HepG2 (cell line): ENCODE results near the gene SLC9C2. TPM values are rescaled to one million over a fixed set of nuclear protein-coding genes. Genes with fewer than 3 reads are reported as not detected.

Experiments
- NFE2L2 ChIP-seq: fragments of 150-350 bp; IDR thresholded peaks from 2 replicates; pipeline ENCODE4 v1.6.1; 2014; ENCODE audit warnings: low read length
- NR2F6 ChIP-seq, 2 experiments: IDR thresholded peaks; 2 replicates each; pipeline ENCODE4 v1.6.1; 2016; ENCODE audit warnings: antibody characterized with exemption in 1 of 2, mild to moderate bottlenecking in 1 of 2
- SATB2 ChIP-seq: sonication (generic); formaldehyde crosslinking; IDR thresholded peaks from 2 replicates; pipeline ENCODE4 v1.5.0; 2020; ENCODE audit warnings: missing genetic modification reagents
- ZBTB38 ChIP-seq: sonication (generic); formaldehyde crosslinking; IDR thresholded peaks from 2 replicates; pipeline ENCODE4 v1.5.1; 2020; ENCODE audit warnings: mild to moderate bottlenecking, missing genetic modification reagents
- ZFP62 ChIP-seq: sonication (generic); formaldehyde crosslinking; IDR thresholded peaks from 2 replicates; pipeline ENCODE4 v1.4.0; 2020; ENCODE audit warnings: missing genetic modification reagents
- ZNF143 ChIP-seq: sonication (generic); formaldehyde crosslinking; IDR thresholded peaks from 2 replicates; pipeline ENCODE4 v1.4.0; 2020; ENCODE audit warnings: missing genetic modification reagents
- ZNF256 ChIP-seq: sonication (generic); formaldehyde crosslinking; conservative IDR thresholded peaks from 2 replicates; pipeline ENCODE4 v1.4.0; 2020; ENCODE audit warnings: missing genetic modification reagents
- ZNF33A ChIP-seq: sonication (generic); formaldehyde crosslinking; IDR thresholded peaks from 2 replicates; pipeline ENCODE4 v1.5.1; 2020; ENCODE audit warnings: missing genetic modification reagents, mild to moderate bottlenecking, moderate library complexity, borderline replicate concordance
- ZNF451 ChIP-seq: sonication (generic); formaldehyde crosslinking; IDR thresholded peaks from 2 replicates; pipeline ENCODE4 v1.5.0; 2020; ENCODE audit warnings: mild to moderate bottlenecking, missing genetic modification reagents
- ZNF614 ChIP-seq: IDR thresholded peaks from 2 replicates; pipeline ENCODE4 v1.6.1; 2018; ENCODE audit warnings: missing biosample characterization, missing genetic modification reagents, inconsistent platforms, borderline replicate concordance
- ZNF747 ChIP-seq: sonication (generic); formaldehyde crosslinking; IDR thresholded peaks from 2 replicates; pipeline ENCODE4 v1.8.1; 2023; ENCODE audit warnings: missing genetic modification reagents, mild to moderate bottlenecking, borderline replicate concordance
- polyA plus RNA-seq, 8 experiments: library from polyadenylated mRNA; depleted of rRNA in 3 of 8; stranded (reverse) in 7 of 8; unstranded in 1 of 8; fragments of >200 nt; fragmentation: Illumina TruSeq in 4 of 8; extraction: Trizol in 4 of 8; gene quantifications; 2 replicates each; pipeline versions ENCODE4 v1.2.1 to v1.2.3, GENCODE V29; 2011 to 2016; ENCODE audit warnings: low read depth in 4 of 8, missing spikeins in 1 of 8, mixed read lengths in 1 of 8; ENCODE audit not compliant: insufficient read depth in 1 of 8
- total RNA-seq, 5 experiments: library from RNA; depleted of rRNA; stranded (reverse); fragments of >200 nt; fragmentation: Illumina TruSeq; extraction: Trizol; gene quantifications; 2 replicates each; pipeline ENCODE4 v1.2.3, GENCODE V29; 2016; ENCODE audit warnings: low read depth in 1 of 5
- TF ChIP-seq, protein P1 (sequence below): IDR thresholded peaks from 2 replicates; pipeline ENCODE4 v1.6.1; 2016; ENCODE audit warnings: mild to moderate bottlenecking, missing biosample characterization, missing genetic modification reagents
- TF ChIP-seq, protein P2 (sequence below): sonication (generic); formaldehyde crosslinking; IDR thresholded peaks from 2 replicates; pipeline ENCODE4 v1.9.0; 2021; ENCODE audit warnings: missing genetic modification reagents, mild to moderate bottlenecking, borderline replicate concordance
- TF ChIP-seq, protein P3 (sequence below): sonication (generic); formaldehyde crosslinking; IDR thresholded peaks from 2 replicates; pipeline ENCODE4 v1.8.1; 2023; ENCODE audit warnings: missing genetic modification reagents, mild to moderate bottlenecking, borderline replicate concordance
- TF ChIP-seq, protein P4 (sequence below): sonication (generic); formaldehyde crosslinking; IDR thresholded peaks from 2 replicates; pipeline ENCODE4 v1.4.0; 2020; ENCODE audit warnings: low read depth, mild to moderate bottlenecking, missing genetic modification reagents
- TF ChIP-seq, protein P5 (sequence below): sonication (generic); formaldehyde crosslinking; IDR thresholded peaks from 2 replicates; pipeline ENCODE4 v1.5.0; 2020; ENCODE audit warnings: missing genetic modification reagents
- TF ChIP-seq, protein P6 (sequence below): sonication (generic); formaldehyde crosslinking; IDR thresholded peaks from 2 replicates; pipeline ENCODE4 v1.5.0; 2020; ENCODE audit warnings: mild to moderate bottlenecking, missing genetic modification reagents, borderline replicate concordance

The SLC9C2 gene
- total and polyA plus RNA-seq, 2 of the 13 experiments (the other 11 are each of a cell fraction or from before 2014, with no cell fraction given): 0.03 TPM; not detected in 1

DNA sequence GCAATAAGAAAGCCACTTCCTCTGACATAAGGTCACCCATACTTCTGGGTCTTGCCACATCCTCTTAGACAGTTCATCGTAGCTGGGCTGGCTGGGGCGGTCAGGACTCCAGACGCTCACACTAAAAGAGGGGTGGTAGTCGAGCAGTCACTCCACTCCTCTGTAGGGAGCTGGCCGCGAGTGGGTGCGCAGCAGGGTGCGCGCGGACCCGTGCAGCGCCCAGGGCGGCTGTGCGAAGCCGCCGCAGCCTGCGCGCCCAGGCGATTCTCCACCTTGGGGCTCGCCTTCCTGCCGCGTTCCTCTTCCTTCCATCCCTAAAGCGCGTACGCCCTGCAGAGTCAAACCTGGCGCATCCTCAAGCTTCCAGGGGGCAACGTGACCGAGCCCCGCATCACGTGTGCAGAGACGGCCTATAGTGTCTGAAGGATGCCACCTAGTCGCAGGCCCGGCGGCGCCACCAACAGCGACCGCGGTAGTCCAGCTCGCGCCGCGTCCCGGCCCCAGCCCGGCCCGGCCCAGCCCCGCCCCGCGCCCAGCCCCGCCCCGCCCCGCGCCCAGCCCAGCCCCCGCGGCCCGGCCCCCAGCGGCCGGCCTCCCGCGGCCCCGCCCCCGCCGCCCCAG is 126.1 kb downstream of the SLC9C2 start (continued):
- TF ChIP-seq, protein P1, sequence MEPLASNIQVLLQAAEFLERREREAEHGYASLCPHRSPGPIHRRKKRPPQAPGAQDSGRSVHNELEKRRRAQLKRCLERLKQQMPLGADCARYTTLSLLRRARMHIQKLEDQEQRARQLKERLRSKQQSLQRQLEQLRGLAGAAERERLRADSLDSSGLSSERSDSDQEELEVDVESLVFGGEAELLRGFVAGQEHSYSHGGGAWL (CRISPR knock-in tag): no peak; the same call in 1 of the 2 replicates
- TF ChIP-seq, protein P2, sequence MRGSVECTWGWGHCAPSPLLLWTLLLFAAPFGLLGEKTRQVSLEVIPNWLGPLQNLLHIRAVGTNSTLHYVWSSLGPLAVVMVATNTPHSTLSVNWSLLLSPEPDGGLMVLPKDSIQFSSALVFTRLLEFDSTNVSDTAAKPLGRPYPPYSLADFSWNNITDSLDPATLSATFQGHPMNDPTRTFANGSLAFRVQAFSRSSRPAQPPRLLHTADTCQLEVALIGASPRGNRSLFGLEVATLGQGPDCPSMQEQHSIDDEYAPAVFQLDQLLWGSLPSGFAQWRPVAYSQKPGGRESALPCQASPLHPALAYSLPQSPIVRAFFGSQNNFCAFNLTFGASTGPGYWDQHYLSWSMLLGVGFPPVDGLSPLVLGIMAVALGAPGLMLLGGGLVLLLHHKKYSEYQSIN (CRISPR knock-in tag): no peak
- TF ChIP-seq ZFP62 (no peak), ZNF143 (CRISPR knock-in tag) (0 out of 2 replicates have a peak, but pooled peaks have one; percentile 38), NFE2L2 (no peak), ZBTB38 (CRISPR knock-in tag) (peak; percentile 55; the same call in 1 of the 2 replicates), ZNF256 (no peak), ZNF747 (no peak), SATB2 (CRISPR knock-in tag) (no peak), ZNF451 (CRISPR knock-in tag) (no peak), ZNF614 (no peak), ZNF33A (CRISPR knock-in tag) (no peak), NR2F6 (IDR thresholded peaks at IDR 0.05) (no peak), NR2F6 (CRISPR knock-in tag; IDR thresholded peaks at IDR 0.05) (no peak)
- TF ChIP-seq, protein P3, sequence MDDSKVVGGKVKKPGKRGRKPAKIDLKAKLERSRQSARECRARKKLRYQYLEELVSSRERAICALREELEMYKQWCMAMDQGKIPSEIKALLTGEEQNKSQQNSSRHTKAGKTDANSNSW (CRISPR knock-in tag): no peak
- TF ChIP-seq, protein P4, sequence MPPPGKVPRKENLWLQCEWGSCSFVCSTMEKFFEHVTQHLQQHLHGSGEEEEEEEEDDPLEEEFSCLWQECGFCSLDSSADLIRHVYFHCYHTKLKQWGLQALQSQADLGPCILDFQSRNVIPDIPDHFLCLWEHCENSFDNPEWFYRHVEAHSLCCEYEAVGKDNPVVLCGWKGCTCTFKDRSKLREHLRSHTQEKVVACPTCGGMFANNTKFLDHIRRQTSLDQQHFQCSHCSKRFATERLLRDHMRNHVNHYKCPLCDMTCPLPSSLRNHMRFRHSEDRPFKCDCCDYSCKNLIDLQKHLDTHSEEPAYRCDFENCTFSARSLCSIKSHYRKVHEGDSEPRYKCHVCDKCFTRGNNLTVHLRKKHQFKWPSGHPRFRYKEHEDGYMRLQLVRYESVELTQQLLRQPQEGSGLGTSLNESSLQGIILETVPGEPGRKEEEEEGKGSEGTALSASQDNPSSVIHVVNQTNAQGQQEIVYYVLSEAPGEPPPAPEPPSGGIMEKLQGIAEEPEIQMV (CRISPR knock-in tag): no peak
- TF ChIP-seq, protein P5, sequence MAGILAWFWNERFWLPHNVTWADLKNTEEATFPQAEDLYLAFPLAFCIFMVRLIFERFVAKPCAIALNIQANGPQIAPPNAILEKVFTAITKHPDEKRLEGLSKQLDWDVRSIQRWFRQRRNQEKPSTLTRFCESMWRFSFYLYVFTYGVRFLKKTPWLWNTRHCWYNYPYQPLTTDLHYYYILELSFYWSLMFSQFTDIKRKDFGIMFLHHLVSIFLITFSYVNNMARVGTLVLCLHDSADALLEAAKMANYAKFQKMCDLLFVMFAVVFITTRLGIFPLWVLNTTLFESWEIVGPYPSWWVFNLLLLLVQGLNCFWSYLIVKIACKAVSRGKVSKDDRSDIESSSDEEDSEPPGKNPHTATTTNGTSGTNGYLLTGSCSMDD (CRISPR knock-in tag): no peak
- TF ChIP-seq, protein P6, sequence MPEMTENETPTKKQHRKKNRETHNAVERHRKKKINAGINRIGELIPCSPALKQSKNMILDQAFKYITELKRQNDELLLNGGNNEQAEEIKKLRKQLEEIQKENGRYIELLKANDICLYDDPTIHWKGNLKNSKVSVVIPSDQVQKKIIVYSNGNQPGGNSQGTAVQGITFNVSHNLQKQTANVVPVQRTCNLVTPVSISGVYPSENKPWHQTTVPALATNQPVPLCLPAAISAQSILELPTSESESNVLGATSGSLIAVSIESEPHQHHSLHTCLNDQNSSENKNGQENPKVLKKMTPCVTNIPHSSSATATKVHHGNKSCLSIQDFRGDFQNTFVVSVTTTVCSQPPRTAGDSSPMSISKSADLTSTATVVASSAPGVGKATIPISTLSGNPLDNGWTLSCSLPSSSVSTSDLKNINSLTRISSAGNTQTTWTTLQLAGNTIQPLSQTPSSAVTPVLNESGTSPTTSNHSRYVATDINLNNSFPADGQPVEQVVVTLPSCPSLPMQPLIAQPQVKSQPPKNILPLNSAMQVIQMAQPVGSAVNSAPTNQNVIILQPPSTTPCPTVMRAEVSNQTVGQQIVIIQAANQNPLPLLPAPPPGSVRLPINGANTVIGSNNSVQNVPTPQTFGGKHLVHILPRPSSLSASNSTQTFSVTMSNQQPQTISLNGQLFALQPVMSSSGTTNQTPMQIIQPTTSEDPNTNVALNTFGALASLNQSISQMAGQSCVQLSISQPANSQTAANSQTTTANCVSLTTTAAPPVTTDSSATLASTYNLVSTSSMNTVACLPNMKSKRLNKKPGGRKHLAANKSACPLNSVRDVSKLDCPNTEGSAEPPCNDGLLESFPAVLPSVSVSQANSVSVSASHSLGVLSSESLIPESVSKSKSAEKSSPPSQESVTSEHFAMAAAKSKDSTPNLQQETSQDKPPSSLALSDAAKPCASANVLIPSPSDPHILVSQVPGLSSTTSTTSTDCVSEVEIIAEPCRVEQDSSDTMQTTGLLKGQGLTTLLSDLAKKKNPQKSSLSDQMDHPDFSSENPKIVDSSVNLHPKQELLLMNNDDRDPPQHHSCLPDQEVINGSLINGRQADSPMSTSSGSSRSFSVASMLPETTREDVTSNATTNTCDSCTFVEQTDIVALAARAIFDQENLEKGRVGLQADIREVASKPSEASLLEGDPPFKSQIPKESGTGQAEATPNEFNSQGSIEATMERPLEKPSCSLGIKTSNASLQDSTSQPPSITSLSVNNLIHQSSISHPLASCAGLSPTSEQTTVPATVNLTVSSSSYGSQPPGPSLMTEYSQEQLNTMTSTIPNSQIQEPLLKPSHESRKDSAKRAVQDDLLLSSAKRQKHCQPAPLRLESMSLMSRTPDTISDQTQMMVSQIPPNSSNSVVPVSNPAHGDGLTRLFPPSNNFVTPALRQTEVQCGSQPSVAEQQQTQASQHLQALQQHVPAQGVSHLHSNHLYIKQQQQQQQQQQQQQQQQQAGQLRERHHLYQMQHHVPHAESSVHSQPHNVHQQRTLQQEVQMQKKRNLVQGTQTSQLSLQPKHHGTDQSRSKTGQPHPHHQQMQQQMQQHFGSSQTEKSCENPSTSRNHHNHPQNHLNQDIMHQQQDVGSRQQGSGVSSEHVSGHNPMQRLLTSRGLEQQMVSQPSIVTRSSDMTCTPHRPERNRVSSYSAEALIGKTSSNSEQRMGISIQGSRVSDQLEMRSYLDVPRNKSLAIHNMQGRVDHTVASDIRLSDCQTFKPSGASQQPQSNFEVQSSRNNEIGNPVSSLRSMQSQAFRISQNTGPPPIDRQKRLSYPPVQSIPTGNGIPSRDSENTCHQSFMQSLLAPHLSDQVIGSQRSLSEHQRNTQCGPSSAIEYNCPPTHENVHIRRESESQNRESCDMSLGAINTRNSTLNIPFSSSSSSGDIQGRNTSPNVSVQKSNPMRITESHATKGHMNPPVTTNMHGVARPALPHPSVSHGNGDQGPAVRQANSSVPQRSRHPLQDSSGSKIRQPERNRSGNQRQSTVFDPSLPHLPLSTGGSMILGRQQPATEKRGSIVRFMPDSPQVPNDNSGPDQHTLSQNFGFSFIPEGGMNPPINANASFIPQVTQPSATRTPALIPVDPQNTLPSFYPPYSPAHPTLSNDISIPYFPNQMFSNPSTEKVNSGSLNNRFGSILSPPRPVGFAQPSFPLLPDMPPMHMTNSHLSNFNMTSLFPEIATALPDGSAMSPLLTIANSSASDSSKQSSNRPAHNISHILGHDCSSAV (CRISPR knock-in tag): no peak
